H1 (cell line): Measurements from ENCODE around the gene TOMM34. TPM values are rescaled to one million over a fixed set of nuclear protein-coding genes. Genes with fewer than 3 reads are reported as not detected.

Source experiments
- CHD7 ChIP-seq: fragments of 300-600 bp; sonication (generic); IDR thresholded peaks from 2 replicates; pipeline ENCODE4 v1.7.1; 2012; ENCODE audit warnings: low read length, moderate library complexity, mild to moderate bottlenecking, inconsistent platforms; ENCODE audit not compliant: insufficient replicate concordance
- EZH2 ChIP-seq: fragments of 200-600 bp; sonication (generic); IDR thresholded peaks from 2 replicates; pipeline ENCODE4 v1.7.1; 2012; ENCODE audit warnings: low read depth, mild to moderate bottlenecking, moderate library complexity, low read length, inconsistent platforms; ENCODE audit not compliant: severe bottlenecking
- KDM4A ChIP-seq: IDR thresholded peaks from one replicate; pipeline ENCODE4 v1.7.1; 2012; ENCODE audit warnings: low read depth, mild to moderate bottlenecking, moderate library complexity, low read length, inconsistent platforms; ENCODE audit not compliant: severe bottlenecking
- POLR2AphosphoS5 ChIP-seq: IDR thresholded peaks from 2 replicates; pipeline ENCODE4 v1.6.1; 2011; ENCODE audit warnings: low read depth, low read length
- POU5F1 ChIP-seq: IDR thresholded peaks from 2 replicates; pipeline ENCODE4 v1.6.1; 2011; ENCODE audit warnings: low read depth, mild to moderate bottlenecking, low read length, moderate library complexity
- SUZ12 ChIP-seq: fragments of 200-600 bp; sonication (generic); IDR thresholded peaks from 2 replicates; pipeline ENCODE4 v1.6.1; 2012; ENCODE audit warnings: mild to moderate bottlenecking, inconsistent platforms, low read length, moderate library complexity, mixed read lengths
- polyA plus RNA-seq, 7 experiments: library from polyadenylated mRNA; depleted of rRNA in 3 of 7; stranded (reverse) in 5 of 7; unstranded in 2 of 7; fragments of >200 nt in 5 of 7; fragments of 200-250 nt in 2 of 7; gene quantifications; 1 replicate in 5 of 7; 2 replicates in 1 of 7; 4 replicates in 1 of 7; pipeline versions ENCODE4 v1.2.1 to v1.2.3, GENCODE V29; 2011 to 2013; ENCODE audit warnings: missing spikeins in 2 of 7, mixed read lengths in 2 of 7
- total RNA-seq: library from RNA; stranded (reverse); fragmentation: NEBNext Ultra II Directional; extraction: Animal tissue kit (Norgen Biotek cat#: 25700); gene quantifications from 2 replicates; pipeline ENCODE4 v1.2.1, GENCODE V29; 2021

Gene TOMM34
- total and polyA plus RNA-seq, 2 of the 8 experiments (the other 6 are each of a cell fraction or from before 2014, with no cell fraction given), result 32.1 to 35.1 TPM

GRCh38 chr20:44963325-44964215 is 3.4 kb upstream of the TOMM34 start (continued):
- TF ChIP-seq EZH2 (no peak), SUZ12 (no peak), CHD7 (no peak), POLR2AphosphoS5 (no peak), POU5F1 (no peak), KDM4A (no peak)
